Measurements from ENCODE around the gene CCDC88B.

DNA sequence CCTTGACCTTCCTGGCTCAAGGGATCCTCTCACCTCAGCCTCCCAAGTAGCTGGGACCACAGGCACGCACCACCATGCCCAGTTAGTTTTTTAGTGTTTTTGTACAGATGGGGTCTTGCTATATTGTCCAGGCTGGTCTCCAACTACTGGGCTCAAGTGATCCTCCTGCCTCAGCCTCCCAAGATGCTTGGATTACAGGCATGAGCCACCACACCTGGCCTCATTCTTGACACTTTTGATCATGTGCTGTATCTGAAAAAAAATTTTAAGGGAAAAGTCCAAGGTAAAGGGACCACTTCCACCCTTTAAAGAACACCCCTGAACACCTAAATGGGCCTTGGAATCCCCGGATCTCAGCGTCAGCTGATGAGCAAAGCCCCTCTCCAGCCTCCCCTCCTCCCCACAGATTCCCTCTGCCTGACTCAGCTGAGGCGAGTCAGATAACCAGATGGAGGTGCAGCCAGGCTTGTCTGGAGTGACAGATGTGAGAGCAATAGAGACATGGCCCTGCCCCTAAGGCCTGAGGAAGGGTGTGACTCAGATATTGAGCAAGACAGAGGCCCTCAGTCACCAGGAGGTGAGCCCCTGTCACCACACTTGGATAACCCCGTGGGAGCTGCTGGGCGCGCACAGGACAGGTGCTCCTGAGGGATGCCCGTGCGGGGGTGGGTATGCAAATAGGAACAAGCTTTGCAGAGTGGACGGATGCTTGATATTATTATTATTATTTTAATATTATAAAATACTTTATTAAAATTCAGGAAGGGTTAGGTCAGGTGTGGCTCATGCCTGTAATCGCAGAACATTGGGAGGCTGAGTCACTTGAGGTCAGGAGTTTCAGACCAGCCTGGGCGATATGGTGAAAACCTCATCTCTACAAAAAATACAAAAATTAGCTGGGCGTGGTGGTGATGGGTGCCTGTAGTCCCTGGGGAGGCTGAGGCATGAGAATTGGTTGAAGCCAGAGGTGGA is 5.0 kb upstream of the CCDC88B start:
- TF ChIP-seq, protein P1, sequence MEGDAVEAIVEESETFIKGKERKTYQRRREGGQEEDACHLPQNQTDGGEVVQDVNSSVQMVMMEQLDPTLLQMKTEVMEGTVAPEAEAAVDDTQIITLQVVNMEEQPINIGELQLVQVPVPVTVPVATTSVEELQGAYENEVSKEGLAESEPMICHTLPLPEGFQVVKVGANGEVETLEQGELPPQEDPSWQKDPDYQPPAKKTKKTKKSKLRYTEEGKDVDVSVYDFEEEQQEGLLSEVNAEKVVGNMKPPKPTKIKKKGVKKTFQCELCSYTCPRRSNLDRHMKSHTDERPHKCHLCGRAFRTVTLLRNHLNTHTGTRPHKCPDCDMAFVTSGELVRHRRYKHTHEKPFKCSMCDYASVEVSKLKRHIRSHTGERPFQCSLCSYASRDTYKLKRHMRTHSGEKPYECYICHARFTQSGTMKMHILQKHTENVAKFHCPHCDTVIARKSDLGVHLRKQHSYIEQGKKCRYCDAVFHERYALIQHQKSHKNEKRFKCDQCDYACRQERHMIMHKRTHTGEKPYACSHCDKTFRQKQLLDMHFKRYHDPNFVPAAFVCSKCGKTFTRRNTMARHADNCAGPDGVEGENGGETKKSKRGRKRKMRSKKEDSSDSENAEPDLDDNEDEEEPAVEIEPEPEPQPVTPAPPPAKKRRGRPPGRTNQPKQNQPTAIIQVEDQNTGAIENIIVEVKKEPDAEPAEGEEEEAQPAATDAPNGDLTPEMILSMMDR (IDR thresholded peaks at IDR 0.05) = no peak
- TF ChIP-seq EP300 (IDR thresholded peaks at IDR 0.05) (no peak), POLR2A (IDR thresholded peaks at IDR 0.05) (no peak)
